ENCODE measurements around the gene TMED1. TPM values are rescaled to one million over a fixed set of nuclear protein-coding genes. Genes with fewer than 3 reads are reported as not detected.

TMED1 gene
- total and polyA plus RNA-seq, 2 of the 13 experiments (the other 11 are each of a cell fraction or from before 2014, with no cell fraction given), result 48.3 to 51.8 TPM

GRCh38 chr19:10784257-10784656 is 51.8 kb downstream of the TMED1 start:
- H3K4me3 ChIP-seq (replicated peaks in 1 of 3; ENCODE audit: insufficient read depth in 1 of 3, low read depth in 2 of 3, low read length in 3 of 3), result no peak overlapping the region
- in situ Hi-C loops (cut with HindIII; ENCODE audit: extremely low pct_ligation_motif_present, low pct_unique_long_range_greater_than_20kb), result no loop called here
- no peaks in the 10 kb centered on the region for H3K79me2 ChIP-seq (ENCODE audit: insufficient read depth, low read length)
- no peaks in the 10 kb centered on the region for H4K20me1 ChIP-seq (ENCODE audit: insufficient read depth, low read length)
- ATAC-seq (no peak), DNase-seq (ENCODE audit: low spot score) (no peak), FAIRE-seq (no peak)
- no peak overlapping the region for H3K4me2 ChIP-seq (ENCODE audit: low read depth, low read length)
- H3K36me3 ChIP-seq (replicated peaks in 1 of 2; ENCODE audit: control insufficient read depth in 1 of 2, insufficient read depth in 2 of 2, low read length in 2 of 2), result peaks cover 36 to 75% of the 10 kb centered on the region in 2 experiments
- H3K27ac ChIP-seq (ENCODE audit: extremely low read length, insufficient read depth, low read length), result no peak overlapping the region
- ChIA-PET CTCF (ENCODE audit: low intra/inter-chr PET ratio, low total read pairs) (no interaction called here), POLR2A (interaction anchor here (1.3 kb wide), 1 partner anchor 52 kb away, joined by 4 read pairs; the partner anchor contains the start of gene TMED1)
- intact Hi-C loops (cut with micrococcal nuclease; ENCODE audit: unreplicated experiment), result no loop called here
- TF ChIP-seq MIXL1 (CRISPR knock-in tag; IDR thresholded peaks at IDR 0.05), result no peak
- no peak for TF ChIP-seq AKAP8 (CRISPR knock-in tag; IDR thresholded peaks at IDR 0.05)
- TF ChIP-seq MTF1 (CRISPR knock-in tag; IDR thresholded peaks at IDR 0.05), result no peak
- no peak for TF ChIP-seq SP140L (CRISPR knock-in tag; IDR thresholded peaks at IDR 0.05; ENCODE audit: borderline replicate concordance)
- TF ChIP-seq NR2F2 (IDR thresholded peaks at IDR 0.05; ENCODE audit: borderline replicate concordance, low read depth), result no peak
- TF ChIP-seq ELK4 (CRISPR knock-in tag; IDR thresholded peaks at IDR 0.05; ENCODE audit: borderline replicate concordance), result no peak
- no peak for TF ChIP-seq ZNF670 (CRISPR knock-in tag; IDR thresholded peaks at IDR 0.05; ENCODE audit: borderline replicate concordance)
- H3K27me3 ChIP-seq (ENCODE audit: control insufficient read depth in 1 of 2, insufficient read depth in 2 of 2, low read length in 2 of 2), result no peaks in the 10 kb centered on the region; a peak in 1 of 5 replicates
- H3K9me3 ChIP-seq (ENCODE audit: low read length), result no peaks in the 10 kb centered on the region
- H2AFZ ChIP-seq (ENCODE audit: low read length), result no peak overlapping the region
- no TSS peak for BruUV-seq (replicated peaks)
- no peak overlapping the region for H3K9ac ChIP-seq (ENCODE audit: insufficient read depth, low read depth, low read length)
- H3K4me1 ChIP-seq (ENCODE audit: insufficient read depth, low read length), result no peaks in the 10 kb centered on the region
- 95% methylated on average over 10 of the region's 10 CpGs for WGBS (ENCODE audit: low lambda C conversion rate)

GRCh38 chr19:10782795-10783194 is 53.2 kb downstream of the TMED1 start:
- Histone ChIP-seq H3K36me3 (replicated peaks in 1 of 2; ENCODE audit: control insufficient read depth in 1 of 2, insufficient read depth in 2 of 2, low read length in 2 of 2) (peaks cover 31 to 68% of the 10 kb centered on the region in 2 experiments), H3K4me2 (ENCODE audit: low read depth, low read length) (no peak overlapping the region), H3K4me3 (replicated peaks in 1 of 3; ENCODE audit: insufficient read depth in 1 of 3, low read depth in 2 of 3, low read length in 3 of 3) (no peak overlapping the region), H3K27me3 (ENCODE audit: control insufficient read depth in 1 of 2, insufficient read depth in 2 of 2, low read length in 2 of 2) (no peaks in the 10 kb centered on the region; a peak in 1 of 5 replicates), H2AFZ (ENCODE audit: low read length) (no peak overlapping the region), H3K4me1 (ENCODE audit: insufficient read depth, low read length) (no peaks in the 10 kb centered on the region), H3K9ac (ENCODE audit: insufficient read depth, low read depth, low read length) (no peak overlapping the region), H3K79me2 (ENCODE audit: insufficient read depth, low read length) (no peaks in the 10 kb centered on the region), H3K27ac (ENCODE audit: extremely low read length, insufficient read depth, low read length) (no peak overlapping the region), H4K20me1 (ENCODE audit: insufficient read depth, low read length) (no peaks in the 10 kb centered on the region), H3K9me3 (ENCODE audit: low read length) (no peaks in the 10 kb centered on the region)
- CTCF ChIA-PET (ENCODE audit: low intra/inter-chr PET ratio, low total read pairs), result no interaction called here
- ATAC-seq (no peak), FAIRE-seq (no peak), DNase-seq (ENCODE audit: low spot score) (no peak)
- 98% methylated on average over 13 of the region's 13 CpGs for WGBS (ENCODE audit: low lambda C conversion rate)
- no TSS peak for BruUV-seq (replicated peaks)
- POLR2A ChIA-PET, result no interaction called here
- in situ Hi-C loops (cut with HindIII; ENCODE audit: extremely low pct_ligation_motif_present, low pct_unique_long_range_greater_than_20kb) (no loop called here), intact Hi-C loops (cut with micrococcal nuclease; ENCODE audit: unreplicated experiment) (no loop called here)
- no peak for TF ChIP-seq ZNF790 (CRISPR knock-in tag; IDR thresholded peaks at IDR 0.05; ENCODE audit: borderline replicate concordance)
- TF ChIP-seq KDM5A (IDR thresholded peaks at IDR 0.05; ENCODE audit: borderline replicate concordance, low read length), result no peak
- no peak for TF ChIP-seq STAT5B (CRISPR knock-in tag; IDR thresholded peaks at IDR 0.05)
- TF ChIP-seq GTF2F1 (IDR thresholded peaks at IDR 0.05; ENCODE audit: low read length), result no peak
- no peak for TF ChIP-seq MATR3 (CRISPR knock-in tag; IDR thresholded peaks at IDR 0.05)
- TF ChIP-seq ZNF572 (CRISPR knock-in tag; IDR thresholded peaks at IDR 0.05), result no peak
- no peak for TF ChIP-seq ZNF143 (CRISPR knock-in tag; IDR thresholded peaks at IDR 0.05)
- TF ChIP-seq FIP1L1 (IDR thresholded peaks at IDR 0.05; ENCODE audit: borderline replicate concordance, insufficient read depth, low read depth, low read length), result no peak
- no peak for TF ChIP-seq RARA (CRISPR knock-in tag; IDR thresholded peaks at IDR 0.05)
- no peak for TF ChIP-seq STAT6 (CRISPR knock-in tag; IDR thresholded peaks at IDR 0.05; ENCODE audit: borderline replicate concordance)
- TF ChIP-seq ZNF326 (CRISPR knock-in tag; IDR thresholded peaks at IDR 0.05; ENCODE audit: borderline replicate concordance), result no peak
